DMS 273 (cell line): ENCODE measurements around the gene TENM4.
"Not testable (repeated sequence)": the region's sequence is repeated elsewhere in the genome, so short reads cannot be mapped to it uniquely, and the experiment has no call there.

Experiments
- DNase-seq: peaks from one replicate; lab custom pipeline; 2025; ENCODE audit not compliant: unreplicated experiment; lab: John Stamatoyannopoulos, UW

The TENM4 gene

DNA sequence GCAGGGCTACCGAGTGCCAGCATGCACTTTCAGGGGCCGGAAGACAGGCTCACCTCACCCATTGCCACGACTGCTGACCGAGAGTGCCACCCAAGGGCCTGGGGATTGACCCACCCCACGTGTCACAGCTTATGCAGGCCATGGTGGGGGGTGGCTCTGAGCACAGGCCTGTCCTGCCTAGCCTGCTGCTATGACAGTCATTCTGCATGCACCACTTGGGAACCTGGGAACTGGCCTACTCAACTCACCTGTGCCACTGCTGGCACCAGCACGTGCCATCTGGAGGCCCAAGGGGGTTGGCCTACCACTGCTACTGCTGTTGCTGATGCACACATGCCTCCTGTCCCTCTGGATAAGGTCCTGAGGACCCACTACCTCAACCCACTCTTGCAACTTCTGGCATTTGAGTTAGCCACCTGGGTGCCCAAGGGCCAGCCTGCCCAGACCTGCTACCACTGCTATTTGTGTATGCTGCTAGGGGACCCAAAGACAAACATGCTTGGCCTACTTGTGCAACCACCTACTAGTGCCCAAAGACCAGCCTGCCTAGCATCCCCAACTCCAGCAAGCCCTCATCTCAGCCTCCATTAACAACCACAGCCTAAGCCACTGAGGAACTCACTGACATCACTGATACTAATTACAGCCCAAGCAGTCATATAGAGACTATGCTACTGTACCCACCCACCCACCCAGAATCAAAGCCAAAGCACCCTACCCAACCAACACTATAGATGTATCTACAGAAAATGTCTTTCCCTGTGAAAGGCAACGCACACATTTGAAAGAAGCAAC is 807.1 kb downstream of the TENM4 start:
- DNase-seq, result no peak

DNA sequence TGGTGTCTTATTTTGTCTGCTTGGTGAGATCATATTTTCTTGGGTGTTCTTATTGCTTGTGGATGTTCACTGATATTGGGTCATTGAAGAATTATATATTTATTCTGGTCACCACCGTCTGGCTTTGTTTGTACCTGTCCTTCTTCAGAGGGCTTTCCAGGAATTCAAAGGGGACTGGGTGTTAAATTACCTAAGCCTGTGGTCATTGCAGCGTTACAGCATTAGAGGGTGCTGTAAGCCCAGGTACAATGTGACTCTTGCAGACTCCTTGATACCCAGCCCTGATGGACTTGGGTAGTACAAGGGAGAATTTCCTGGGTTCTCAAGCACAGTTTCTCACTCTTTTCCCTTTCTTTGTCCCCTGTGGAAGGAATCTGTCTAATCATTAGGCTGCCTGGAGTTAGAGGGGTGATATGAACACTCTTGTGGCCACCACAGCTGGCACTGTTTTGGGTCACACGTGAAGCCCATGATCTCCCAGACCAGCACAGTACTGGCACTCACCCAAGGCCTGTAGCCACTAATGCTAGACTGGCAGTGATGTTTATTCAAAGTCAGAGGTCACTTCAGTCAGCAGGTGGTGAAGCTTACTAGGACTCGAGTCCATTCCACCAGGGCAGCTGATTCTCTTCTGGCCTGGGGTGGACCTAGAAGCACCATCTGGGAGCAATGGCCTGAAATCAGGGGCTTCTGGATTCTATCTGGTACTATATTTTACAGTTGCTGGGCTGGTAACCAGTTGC is 810.1 kb downstream of the TENM4 start:
- DNase-seq, result no peak

DNA sequence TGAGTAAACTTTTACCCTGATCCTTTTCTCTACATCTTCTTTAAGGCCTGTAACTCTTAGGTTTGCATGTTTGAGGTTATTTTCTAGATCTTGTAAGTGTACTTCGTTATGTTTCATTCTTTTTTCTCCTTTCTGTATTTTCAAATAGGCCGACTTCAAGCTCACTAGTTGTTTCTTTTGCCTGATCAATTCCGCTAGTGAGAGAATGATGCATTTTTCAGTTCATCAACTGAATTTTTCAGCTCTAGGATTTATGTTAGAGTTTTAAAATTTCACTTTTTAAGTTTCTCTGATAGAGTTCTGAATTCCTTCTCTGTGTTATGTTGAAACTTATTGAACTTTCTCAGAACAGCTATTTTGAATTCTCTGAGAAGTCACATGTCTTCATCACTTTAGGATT is 810.7 kb downstream of the TENM4 start:
- no peak for DNase-seq

DNA sequence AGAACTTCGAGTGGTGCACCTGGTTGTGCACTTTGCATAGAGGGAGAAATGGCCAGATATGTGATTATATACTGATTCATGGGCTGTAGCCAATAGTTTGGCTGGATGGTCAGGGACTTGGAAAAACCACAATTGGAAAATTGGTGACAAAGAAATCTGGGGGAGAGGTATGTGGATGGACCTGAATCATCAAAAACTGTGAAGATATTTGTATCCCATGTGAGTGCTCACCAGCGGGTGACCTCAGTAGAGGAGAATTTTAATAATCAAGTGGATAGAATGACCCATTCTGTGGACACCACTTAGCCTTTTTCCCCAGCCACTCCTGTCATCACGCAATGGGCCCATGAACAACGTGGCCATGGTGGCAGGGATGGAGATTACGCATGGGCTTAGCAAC is 818.2 kb downstream of the TENM4 start:
- DNase-seq, result no peak

DNA sequence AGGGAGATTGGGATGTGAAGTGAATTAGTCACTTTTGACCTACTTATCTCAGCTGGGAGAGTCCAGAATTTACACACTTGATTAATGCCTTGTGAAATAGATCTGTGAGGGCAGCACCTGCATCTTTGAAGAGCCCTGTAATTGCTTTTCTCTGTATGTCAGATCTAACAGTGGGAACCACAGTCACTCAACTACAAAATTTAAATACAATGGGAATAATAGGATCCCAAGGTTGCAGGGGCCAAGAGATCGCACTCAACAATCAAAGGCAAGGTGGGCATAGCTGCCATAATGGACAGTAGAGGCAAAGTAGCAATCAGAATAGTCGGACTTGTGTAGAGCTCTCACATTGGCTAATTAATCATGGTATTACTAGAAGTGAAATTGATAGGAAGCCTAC is 820.7 kb downstream of the TENM4 start:
- no peak for DNase-seq

DNA sequence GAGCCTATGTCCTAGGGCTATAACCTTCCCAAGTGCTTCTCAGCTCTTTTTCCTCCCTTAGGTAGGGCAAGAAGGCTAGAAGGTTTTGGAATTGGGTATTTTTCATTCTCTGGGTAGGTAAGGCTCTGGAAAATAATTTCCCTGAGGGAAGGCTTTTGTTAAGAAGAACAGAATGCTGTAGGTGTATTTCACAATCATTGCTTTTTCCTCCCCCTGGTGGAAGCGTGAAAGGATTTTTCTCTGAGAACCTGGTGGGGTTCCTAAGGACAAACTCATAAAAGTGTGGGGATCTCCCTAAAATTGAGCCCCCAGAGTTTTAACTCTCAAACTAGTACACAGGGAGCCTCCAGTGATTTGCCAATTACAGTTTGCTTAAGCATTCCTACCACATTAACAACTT is 825.1 kb downstream of the TENM4 start:
- DNase-seq, result no peak

DNA sequence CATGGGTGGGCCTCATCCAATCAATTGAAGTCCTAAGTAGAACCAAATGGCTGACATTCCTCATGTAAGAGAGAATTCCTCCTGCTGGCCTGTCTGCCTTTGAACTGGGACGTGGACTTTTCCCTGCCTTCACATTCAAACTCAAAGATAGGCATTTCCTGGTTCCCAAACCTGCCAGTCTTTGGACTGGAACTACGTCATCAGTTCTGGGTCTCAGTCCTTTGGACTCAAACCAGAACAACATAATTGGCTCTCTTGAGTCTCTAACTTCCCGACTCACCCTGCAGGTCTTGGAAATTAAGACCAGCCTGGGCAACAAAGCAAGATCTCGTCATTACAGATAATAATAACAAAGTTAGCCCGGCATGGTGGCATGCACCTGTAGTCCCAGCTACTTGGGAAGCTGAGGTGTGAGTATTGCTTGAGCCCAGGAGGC is 827.4 kb downstream of the TENM4 start:
- DNase-seq, result no peak

DNA sequence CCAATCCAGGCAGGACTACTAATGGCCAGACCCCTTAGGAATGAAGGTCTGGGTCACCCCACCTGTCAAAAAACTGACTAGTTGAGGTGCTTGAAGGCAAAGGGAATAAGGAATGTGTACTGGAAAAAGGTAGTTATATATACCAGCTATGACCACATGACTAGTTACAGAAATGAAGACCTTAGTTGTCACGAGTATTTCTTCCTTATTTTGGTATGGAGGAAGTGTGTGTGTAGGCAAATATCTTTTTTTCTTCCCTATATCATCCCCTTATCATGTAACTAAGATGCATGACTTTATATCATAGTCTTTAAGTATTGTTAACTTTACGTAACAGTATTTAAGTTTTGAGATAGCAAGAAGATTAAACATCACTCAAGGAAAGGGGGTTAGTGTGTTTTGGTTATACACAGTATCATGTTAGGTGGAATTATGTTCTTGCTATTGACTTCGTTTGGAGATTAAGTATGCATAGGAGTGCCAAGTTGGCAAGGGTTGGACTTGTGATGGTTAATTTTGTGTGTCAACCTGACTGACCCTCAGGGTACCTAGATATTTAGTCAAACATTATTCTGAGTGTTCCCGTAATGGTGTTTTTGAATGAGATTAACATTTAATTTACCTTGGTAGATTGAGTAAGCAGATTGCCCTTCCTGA is 828.0 kb downstream of the TENM4 start:
- DNase-seq, result no peak

DNA sequence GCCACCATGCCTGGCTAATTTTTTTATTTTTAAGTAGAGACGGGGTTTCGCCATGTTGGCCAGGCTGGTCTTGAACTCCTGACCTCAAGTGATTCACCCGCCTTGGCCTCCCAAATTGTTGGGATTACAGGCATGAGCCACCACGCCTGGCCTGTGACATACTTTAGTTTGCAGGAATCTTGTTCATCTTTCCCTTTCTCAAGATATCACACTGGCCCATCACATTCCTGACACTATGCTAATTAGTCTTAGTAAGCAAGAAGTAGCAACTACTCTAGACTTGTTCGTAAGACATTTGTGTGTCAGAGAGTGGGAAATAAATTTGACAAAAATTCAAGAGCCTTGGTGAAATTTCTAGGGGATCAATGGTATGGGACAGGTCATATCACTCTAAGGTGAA is 831.5 kb downstream of the TENM4 start:
- not testable (repeated sequence) for DNase-seq

DNA sequence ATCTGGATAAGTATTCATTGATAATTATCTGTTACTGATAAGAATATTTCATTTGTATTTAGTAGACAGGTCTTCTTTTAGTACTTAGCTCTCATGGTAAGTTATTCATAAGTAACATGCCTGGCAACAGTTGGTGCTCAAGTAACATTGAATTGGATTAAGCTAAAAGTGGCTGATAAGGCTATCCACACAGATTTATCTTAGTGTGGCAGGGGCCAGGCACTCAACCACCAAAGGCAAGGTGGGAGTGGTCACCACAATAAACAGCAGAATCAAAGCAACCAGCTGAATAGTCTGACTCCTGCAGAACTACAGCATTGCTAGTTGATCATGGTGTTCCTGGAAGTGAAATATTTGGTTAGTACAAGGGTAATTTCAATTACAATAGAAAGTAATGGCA is 833.1 kb downstream of the TENM4 start:
- no peak for DNase-seq

DNA sequence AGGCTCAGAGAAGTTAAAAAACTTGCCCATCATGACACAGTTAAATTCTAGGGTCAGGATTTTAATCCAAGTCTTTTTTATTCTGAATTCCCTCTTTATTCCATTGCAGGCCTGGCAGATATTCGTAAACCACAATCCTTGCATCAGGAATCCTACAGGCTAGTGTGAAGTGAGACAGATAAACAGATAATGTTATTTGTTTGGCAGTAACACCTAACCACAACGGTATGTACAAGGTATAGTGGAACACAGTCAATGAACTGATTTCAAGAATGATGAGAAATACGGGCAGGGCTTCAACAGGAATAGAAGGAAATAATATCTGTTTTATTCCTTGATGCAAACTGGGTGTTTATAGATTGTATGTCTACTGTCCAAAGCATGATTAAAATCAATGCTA is 834.2 kb downstream of the TENM4 start:
- DNase-seq, result no peak

DNA sequence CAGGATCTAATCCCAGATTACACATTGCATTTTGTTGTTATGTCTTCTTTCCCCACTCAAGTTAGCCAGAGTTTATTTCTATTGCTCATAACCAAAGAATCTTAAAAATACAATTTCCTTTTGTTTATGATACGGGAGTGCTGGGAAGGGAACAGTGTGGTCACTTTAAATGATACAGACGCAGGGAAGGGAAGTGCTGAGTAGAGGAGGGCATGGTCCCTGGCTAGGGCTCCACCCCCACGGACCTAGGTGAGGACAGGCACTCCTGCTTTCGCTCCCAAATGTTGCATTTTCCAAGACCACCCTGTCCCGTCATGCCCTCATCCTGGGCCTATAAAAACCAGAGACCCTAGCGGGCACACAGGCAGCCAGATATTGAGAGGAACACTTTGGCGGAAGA is 835.5 kb downstream of the TENM4 start:
- DNase-seq, result no peak

DNA sequence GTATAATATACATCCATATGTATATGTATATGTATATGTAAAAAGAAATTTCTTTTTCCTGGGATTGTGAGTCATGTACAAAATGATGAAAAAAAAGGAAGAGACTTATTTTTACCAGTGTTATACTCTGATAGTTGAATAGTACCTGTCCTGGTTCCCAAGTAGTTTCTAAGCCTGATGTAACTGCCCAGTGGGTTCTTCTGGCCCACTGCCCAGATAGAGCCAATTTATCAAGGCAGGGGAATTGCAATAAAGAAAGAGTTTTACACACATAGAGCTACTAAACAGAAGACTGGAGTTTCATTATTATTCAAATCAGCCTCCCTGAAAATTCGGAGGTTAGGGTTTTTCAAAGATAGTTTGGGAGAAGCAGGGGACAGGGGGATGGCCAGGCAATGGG is 837.0 kb downstream of the TENM4 start:
- no peak for DNase-seq
